ENCODE measurements around the gene ZBTB3.

DNA sequence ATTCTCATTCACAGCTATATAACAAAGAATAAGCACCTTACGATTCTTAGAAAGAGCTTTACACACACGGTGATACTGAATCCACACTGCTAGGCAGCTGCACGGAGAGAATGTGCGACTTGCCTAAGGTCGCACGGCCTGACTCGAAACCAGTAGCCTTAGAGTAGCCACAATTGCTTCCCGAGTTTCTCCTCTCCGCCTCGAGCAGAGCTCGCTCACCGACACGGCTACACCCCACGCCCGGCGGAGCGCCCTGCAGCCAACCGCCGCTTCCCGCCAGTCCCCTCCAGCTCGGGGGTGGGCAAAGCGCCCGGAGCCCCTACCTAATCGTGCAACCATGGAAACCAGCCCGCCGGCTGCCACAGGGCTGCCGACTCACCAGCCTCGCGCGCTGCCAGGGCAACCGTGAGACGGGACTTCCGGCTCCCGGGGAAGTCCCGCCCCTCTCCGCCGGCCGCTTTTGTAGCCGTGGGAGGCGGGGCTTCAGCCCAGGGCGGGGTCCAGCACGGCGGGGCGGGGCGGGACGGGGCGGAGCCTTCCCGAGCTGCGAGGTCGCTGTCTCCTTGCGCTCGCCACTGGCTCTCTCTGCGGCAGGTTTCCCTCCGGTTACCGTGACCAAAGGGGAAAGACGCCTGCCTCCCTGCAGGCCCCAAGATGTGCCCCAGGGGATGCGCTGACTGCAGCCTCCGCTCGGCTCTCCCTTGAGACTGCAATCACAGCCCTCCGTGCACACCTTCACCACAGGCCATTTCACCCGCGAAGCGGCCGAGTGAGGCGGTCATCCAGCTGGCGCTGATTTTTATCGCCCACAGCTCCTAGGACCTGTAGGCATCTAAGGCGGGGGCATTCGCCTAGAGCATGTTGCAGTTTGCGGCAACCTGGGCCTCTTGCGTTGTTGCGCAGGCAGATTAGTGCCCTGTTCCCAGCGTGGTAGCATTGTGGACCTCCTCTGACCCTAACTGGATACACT, 47.8 kb downstream of the ZBTB3 start:
- TF ChIP-seq EZH2phosphoT487 (IDR thresholded peaks at IDR 0.05; ENCODE audit: borderline replicate concordance, low read length) (no peak), EZH2 (IDR thresholded peaks at IDR 0.05; ENCODE audit: low read length, unreplicated experiment) (no peak)
- TF ChIP-seq, protein P1, sequence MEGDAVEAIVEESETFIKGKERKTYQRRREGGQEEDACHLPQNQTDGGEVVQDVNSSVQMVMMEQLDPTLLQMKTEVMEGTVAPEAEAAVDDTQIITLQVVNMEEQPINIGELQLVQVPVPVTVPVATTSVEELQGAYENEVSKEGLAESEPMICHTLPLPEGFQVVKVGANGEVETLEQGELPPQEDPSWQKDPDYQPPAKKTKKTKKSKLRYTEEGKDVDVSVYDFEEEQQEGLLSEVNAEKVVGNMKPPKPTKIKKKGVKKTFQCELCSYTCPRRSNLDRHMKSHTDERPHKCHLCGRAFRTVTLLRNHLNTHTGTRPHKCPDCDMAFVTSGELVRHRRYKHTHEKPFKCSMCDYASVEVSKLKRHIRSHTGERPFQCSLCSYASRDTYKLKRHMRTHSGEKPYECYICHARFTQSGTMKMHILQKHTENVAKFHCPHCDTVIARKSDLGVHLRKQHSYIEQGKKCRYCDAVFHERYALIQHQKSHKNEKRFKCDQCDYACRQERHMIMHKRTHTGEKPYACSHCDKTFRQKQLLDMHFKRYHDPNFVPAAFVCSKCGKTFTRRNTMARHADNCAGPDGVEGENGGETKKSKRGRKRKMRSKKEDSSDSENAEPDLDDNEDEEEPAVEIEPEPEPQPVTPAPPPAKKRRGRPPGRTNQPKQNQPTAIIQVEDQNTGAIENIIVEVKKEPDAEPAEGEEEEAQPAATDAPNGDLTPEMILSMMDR (conservative IDR thresholded peaks at IDR 0.05; ENCODE audit: low read depth, low read length): no peak
